HG02642 (cell line): ENCODE measurements around the gene CD151.

Source experiments
- ATAC-seq: cut with Tn5 transposase; IDR thresholded peaks from one replicate; pipeline ENCODE4 v1.9.1; 2021; ENCODE audit warnings: mild to moderate bottlenecking; ENCODE audit not compliant: unreplicated experiment, poor library complexity

Gene CD151

GRCh38 chr11:832529-833113 is at the start of gene CD151:
CD151 (plus strand) TSS chr11:832952; CDS start chr11:836070, 3,118 bp downstream.
- peak; percentile 46 for ATAC-seq

GRCh38 chr11:783581-784015 is 49.2 kb upstream of the CD151 start:
- ATAC-seq, result no peak

DNA sequence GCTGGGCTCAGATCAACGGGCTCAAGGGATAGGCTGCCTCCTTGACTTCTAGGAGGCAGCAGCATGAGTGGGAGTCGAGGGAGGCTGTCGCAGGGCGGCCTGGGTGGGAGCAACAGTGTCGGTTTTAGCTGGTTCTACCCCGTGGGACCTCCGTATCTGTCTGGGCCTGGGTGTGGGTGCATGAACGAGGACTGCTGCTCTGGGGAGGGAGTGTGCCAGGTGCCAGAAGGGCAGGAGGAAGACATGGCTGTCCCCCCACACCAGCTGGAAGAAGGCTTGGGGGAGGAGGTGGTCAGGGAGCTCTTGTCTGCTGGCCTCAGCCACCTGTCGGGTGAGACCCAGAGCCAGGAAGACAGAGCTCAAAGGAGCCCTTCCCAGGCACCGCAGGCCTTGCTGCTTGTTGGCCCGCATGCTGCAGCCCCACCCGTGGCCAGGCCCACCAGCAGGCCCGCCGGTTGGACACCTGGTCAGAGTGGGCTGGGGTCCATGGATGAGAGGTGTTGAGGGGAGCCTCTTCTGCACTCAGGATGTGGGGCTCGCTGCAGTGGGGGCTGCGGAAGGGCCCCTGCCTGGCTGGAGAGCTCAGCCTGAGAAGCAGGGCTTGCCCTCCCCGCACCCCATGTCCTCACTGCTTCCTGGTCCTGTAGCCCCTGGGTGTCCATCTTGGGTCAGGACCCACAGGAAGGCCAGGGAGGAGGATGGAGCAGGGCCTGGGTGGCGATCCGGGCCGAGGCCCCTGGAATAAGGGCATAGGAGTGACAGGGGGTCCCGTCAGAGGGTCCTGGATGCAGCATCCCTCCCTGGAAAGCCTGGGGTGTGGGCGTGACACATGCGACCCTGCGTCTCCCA is 46.3 kb upstream of the CD151 start:
- no peak for ATAC-seq

DNA sequence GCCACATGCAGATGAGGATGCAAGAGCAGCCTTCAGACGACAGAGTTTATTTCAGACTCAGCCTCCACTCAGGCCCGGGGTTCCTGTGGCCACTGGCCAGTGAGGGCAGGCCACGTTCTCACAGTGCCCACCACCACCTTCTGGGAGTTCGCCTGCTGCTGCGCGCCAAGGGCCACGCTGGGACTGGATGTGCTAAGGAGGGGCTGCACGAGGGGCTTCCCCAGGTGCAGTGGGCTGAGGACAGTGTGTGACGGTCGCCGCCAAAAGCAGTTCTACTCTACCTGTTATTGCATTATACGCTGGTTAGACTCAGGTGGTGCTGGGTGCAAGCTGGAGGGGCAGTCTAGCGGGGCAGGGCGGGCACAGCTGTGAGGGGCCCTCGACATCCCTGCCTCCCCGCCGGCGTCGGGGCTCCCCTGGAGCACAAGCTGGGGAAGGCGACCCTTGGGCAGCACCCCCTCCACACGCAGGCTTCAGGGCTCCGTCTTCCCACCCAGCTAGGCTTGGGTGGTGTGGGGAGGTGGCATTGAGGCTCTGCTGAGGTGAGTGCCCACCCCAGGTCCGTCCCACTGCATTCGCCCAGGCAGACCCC is 45.6 kb upstream of the CD151 start:
- ATAC-seq, result no peak

DNA sequence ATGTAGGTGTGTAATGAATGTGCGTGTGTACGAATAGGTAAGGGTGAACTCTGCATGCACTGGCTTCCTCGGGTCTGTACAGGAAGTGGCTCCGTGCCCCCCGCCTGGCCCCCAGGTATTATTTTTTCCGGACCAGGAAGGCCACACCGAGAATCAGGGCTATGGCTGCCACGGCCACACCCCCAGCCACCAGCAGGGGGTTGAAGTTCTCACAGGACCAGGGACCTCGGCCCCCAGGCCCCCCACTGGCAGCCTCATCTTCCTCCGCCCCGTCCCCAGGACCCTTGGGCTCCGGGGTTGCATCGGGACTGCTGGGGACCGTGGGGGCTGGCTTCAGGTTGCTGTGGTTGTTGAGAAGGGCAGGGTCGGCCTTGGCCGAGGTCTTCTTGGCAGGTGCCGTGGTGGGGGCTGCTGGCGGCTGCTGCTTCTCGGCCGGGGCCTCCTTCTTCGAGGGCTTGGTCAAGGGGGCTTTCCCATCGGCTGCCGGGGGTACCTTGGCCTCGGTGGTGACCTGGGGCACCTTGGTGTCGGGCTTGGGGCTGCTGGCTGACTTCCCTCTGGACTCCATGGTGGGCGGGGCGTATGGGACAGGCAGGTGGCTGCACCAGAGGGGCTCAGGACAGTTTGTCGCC is 44.6 kb upstream of the CD151 start:
- ATAC-seq, result no peak

- ATAC-seq, result no peak
Observed at GRCh38 chr11:788953-789940, 43.5 kb upstream of the CD151 start.

GRCh38 chr11:789943-790342 is 42.8 kb upstream of the CD151 start, which contains the start of gene CEND1:
CEND1 (minus strand) TSS chr11:790090; CDS start chr11:788576, 1,514 bp downstream.
- no peak for ATAC-seq

GRCh38 chr11:790721-791564 is 41.8 kb upstream of the CD151 start:
- no peak for ATAC-seq

- ATAC-seq, result no peak
Observed at GRCh38 chr11:791658-792534, 40.9 kb upstream of the CD151 start.

- no peak for ATAC-seq
Observed at GRCh38 chr11:792535-792821, 40.3 kb upstream of the CD151 start.

- ATAC-seq, result no peak
Observed at GRCh38 chr11:792873-793272, 39.9 kb upstream of the CD151 start.

GRCh38 chr11:793556-793955 is 39.2 kb upstream of the CD151 start:
- ATAC-seq, result no peak

- ATAC-seq, result no peak
Observed at GRCh38 chr11:794013-794765, 38.6 kb upstream of the CD151 start.

GRCh38 chr11:794766-795633 is 37.8 kb upstream of the CD151 start:
- ATAC-seq, result no peak

DNA sequence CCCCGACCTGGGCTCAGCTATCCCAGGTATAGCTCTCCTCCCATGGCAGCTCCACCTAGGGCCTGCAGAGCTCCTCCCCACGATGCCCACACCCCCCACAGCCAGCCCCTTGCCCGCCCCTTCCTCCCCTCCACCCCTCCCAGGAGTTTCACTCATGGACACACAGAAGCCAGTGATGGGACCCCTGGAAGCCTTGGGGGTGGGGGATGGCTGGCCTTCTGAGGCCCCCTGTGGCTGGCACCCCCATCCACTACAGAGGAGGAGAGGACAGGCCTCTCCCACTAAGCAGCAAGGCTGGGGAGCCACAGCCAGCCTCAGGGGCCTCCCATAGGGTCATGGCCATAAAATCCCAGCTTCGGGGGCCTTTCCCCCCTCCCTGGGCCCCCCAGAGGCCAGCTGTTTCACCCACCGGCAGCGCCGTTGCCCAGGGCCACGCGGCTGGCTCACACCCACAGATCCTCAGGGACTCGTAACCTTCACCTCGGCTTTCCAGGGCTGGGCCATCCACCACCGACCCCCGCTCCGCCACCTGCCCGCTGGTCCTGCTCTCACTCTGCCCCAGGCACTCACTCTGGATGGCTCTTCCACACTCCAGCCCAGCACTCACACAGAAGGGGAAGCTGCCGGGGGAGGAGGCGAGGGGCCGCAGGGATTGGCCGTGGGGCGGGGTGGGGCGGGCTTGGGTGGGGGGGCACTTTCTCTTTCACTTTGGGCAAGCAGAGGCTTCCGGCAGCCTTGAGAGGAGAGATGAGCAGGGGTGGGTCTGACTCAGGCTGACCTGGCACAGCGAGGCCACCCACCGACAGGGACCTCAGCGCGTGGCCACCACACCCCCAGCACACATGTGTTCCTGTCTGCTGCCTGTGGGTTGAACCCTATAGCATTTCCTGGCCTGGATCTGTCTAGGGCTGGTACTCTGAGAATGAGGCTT is 36.9 kb upstream of the CD151 start:
- ATAC-seq, result peak; percentile 26
